H1 (cell line): ENCODE results near the gene SLC22A14. TPM values are rescaled to one million over a fixed set of nuclear protein-coding genes. Genes with fewer than 3 reads are reported as not detected.

Source experiments
- CTCF ChIA-PET: fragments of 300-600 bp; sonication (Branson Sonifier 250); formaldehyde crosslinking; loops from one replicate; lab custom pipeline; 2021; ENCODE audit not compliant: partially characterized antibody; lab: Charles Lee
- POLR2A ChIA-PET: fragments of 300-600 bp; sonication (Branson Sonifier 250); formaldehyde crosslinking; loops from one replicate; lab custom pipeline; 2021; ENCODE audit warnings: inconsistent platforms; ENCODE audit not compliant: partially characterized antibody; lab: Charles Lee
- DNase-seq, 2 experiments: peaks; one replicate each; pipeline versions ENCODE4 v3.0.0 to v3.0.0-alpha.2; 2010 to 2022; ENCODE audit warnings: low spot score in 2 of 2, low read depth in 1 of 2, mixed read lengths in 1 of 2
- FAIRE-seq: peaks from 2 replicates; lab custom pipeline; 2011; peaks lifted over from hg19 to GRCh38; lab: Jason Lieb, UNC
- H2AFZ ChIP-seq: 2 replicates; pipeline ENCODE4 v1.8.1; 2012; ENCODE audit warnings: low read length, inconsistent platforms
- H2AK5ac ChIP-seq: 2 replicates; pipeline ENCODE4 v1.6.1; 2013; ENCODE audit warnings: low read depth, low read length
- H2BK120ac ChIP-seq: replicated peaks from 2 replicates; pipeline ENCODE3; 2013; ENCODE audit warnings: low read depth, low read length, inconsistent platforms
- H2BK12ac ChIP-seq: 2 replicates; pipeline ENCODE4 v1.6.1; 2013; ENCODE audit warnings: low read depth, low read length
- H2BK15ac ChIP-seq: 2 replicates; pipeline ENCODE4 v1.6.1; 2013; ENCODE audit warnings: low read length
- H2BK20ac ChIP-seq: 2 replicates; pipeline ENCODE4 v1.6.1; 2013; ENCODE audit warnings: low read length
- H2BK5ac ChIP-seq: 2 replicates; pipeline ENCODE4 v1.6.1; 2013; ENCODE audit warnings: low read depth, low read length
- H3K14ac ChIP-seq: 2 replicates; pipeline ENCODE4 v1.6.1; 2013; ENCODE audit warnings: inconsistent platforms; ENCODE audit not compliant: insufficient read length
- H3K18ac ChIP-seq: 2 replicates; pipeline ENCODE4 v1.6.1; 2013; ENCODE audit warnings: low read length; ENCODE audit errors: extremely low read depth
- H3K23ac ChIP-seq: 2 replicates; pipeline ENCODE4 v1.6.1; 2013; ENCODE audit warnings: inconsistent platforms; ENCODE audit not compliant: insufficient read length
- H3K23me2 ChIP-seq: 2 replicates; pipeline ENCODE4 v1.6.1; 2013; ENCODE audit warnings: low read depth, low read length
- H3K27ac ChIP-seq: 2 replicates; pipeline ENCODE4 v1.6.1; 2011; ENCODE audit warnings: low read depth, low read length, inconsistent platforms
- H3K27me3 ChIP-seq, 4 experiments: replicated peaks in 1 of 4; 1 replicate in 1 of 4; 2 replicates in 3 of 4; pipeline versions ENCODE4 v1.6.1 to v1.8.1; 2011 to 2013; ENCODE audit warnings: low read length in 3 of 4, mild to moderate bottlenecking in 3 of 4, inconsistent platforms in 2 of 4, mixed read lengths in 2 of 4, moderate library complexity in 1 of 4; ENCODE audit not compliant: control insufficient read depth in 3 of 4, insufficient read depth in 3 of 4; ENCODE audit errors: extremely low read depth in 1 of 4
- H3K36me3 ChIP-seq, 4 experiments: 2 replicates each; pipeline versions ENCODE4 v1.6.1 to v1.8.1; 2011 to 2013; ENCODE audit warnings: mild to moderate bottlenecking in 4 of 4, low read length in 3 of 4, moderate library complexity in 2 of 4, control low read depth in 1 of 4, inconsistent platforms in 1 of 4; ENCODE audit not compliant: insufficient read depth in 4 of 4, control insufficient read depth in 2 of 4
- H3K4ac ChIP-seq: replicated peaks from 2 replicates; pipeline ENCODE3; 2013; ENCODE audit warnings: low read length, low read depth, mixed read lengths, inconsistent platforms; ENCODE audit not compliant: insufficient read length
- H3K4me1 ChIP-seq, 4 experiments: replicated peaks in 1 of 4; 1 replicate in 1 of 4; 2 replicates in 3 of 4; pipeline versions ENCODE4 v1.6.1 to v1.8.1; 2011 to 2013; ENCODE audit warnings: low read length in 3 of 4, inconsistent platforms in 2 of 4, mixed read lengths in 1 of 4; ENCODE audit not compliant: insufficient read depth in 4 of 4, control insufficient read depth in 3 of 4
- H3K4me2 ChIP-seq, 2 experiments: 2 replicates each; pipeline versions ENCODE4 v1.6.1 to v1.8.1; 2011 to 2013; ENCODE audit warnings: low read depth in 2 of 2, low read length in 2 of 2, control low read depth in 1 of 2, inconsistent platforms in 1 of 2, mild to moderate bottlenecking in 1 of 2; ENCODE audit not compliant: insufficient read depth in 1 of 2
- H3K4me3 ChIP-seq, 4 experiments: fragments of 200-600, 300-600 bp in 1 of 4; sonication (generic), shearing (Covaris generic), sonication (Bioruptor Twin) in 1 of 4; 2 replicates each; pipeline versions ENCODE4 v1.5.1 to v1.8.1; 2011 to 2016; ENCODE audit warnings: low read length in 4 of 4, low read depth in 3 of 4, control low read depth in 2 of 4, inconsistent platforms in 2 of 4, mild to moderate bottlenecking in 2 of 4, mixed read lengths in 1 of 4, moderate library complexity in 1 of 4; ENCODE audit not compliant: insufficient read depth in 2 of 4; ENCODE audit errors: extremely low read depth in 1 of 4
- H3K56ac ChIP-seq: replicated peaks from 2 replicates; pipeline ENCODE3; 2013; ENCODE audit warnings: low read depth, mild to moderate bottlenecking, mixed read lengths, low read length, inconsistent platforms; ENCODE audit not compliant: insufficient read length
- H3K79me1 ChIP-seq: 2 replicates; pipeline ENCODE4 v1.6.1; 2013; ENCODE audit warnings: low read depth, low read length, control low read depth
- H3K79me2 ChIP-seq, 2 experiments: 2 replicates each; pipeline versions ENCODE4 v1.6.1 to v1.8.1; 2012 to 2013; ENCODE audit warnings: low read length in 2 of 2, mild to moderate bottlenecking in 2 of 2, inconsistent platforms in 1 of 2; ENCODE audit not compliant: insufficient read depth in 2 of 2, control insufficient read depth in 1 of 2
- H3K9ac ChIP-seq, 4 experiments: replicated peaks in 1 of 4; 1 replicate in 1 of 4; 2 replicates in 3 of 4; pipeline versions ENCODE4 v1.6.1 to v1.8.1; 2011 to 2013; ENCODE audit warnings: low read depth in 3 of 4, low read length in 3 of 4, control low read depth in 2 of 4, mild to moderate bottlenecking in 2 of 4, moderate library complexity in 2 of 4, inconsistent platforms in 1 of 4; ENCODE audit errors: extremely low read depth in 1 of 4
- H3K9me3 ChIP-seq, 2 experiments: 2 replicates each; pipeline versions ENCODE4 v1.6.1 to v1.8.1; 2012 to 2013; ENCODE audit warnings: mild to moderate bottlenecking in 2 of 2, moderate library complexity in 2 of 2, control low read depth in 1 of 2, inconsistent platforms in 1 of 2, low read depth in 1 of 2, low read length in 1 of 2, mixed read lengths in 1 of 2; ENCODE audit not compliant: insufficient read depth in 2 of 2
- H4K20me1 ChIP-seq, 2 experiments: replicated peaks in 1 of 2; 2 replicates each; pipeline versions ENCODE3 to v1.8.1; 2011 to 2013; ENCODE audit warnings: inconsistent platforms in 2 of 2, low read length in 2 of 2, mild to moderate bottlenecking in 1 of 2; ENCODE audit not compliant: insufficient read depth in 2 of 2, control insufficient read depth in 1 of 2
- H4K5ac ChIP-seq: 2 replicates; pipeline ENCODE4 v1.6.1; 2013; ENCODE audit warnings: low read length, low read depth, mixed read lengths, inconsistent platforms; ENCODE audit not compliant: insufficient read length
- H4K8ac ChIP-seq: 2 replicates; pipeline ENCODE4 v1.8.0; 2013; ENCODE audit warnings: mild to moderate bottlenecking, moderate library complexity, low read length, inconsistent platforms; ENCODE audit not compliant: insufficient read depth; ENCODE audit errors: extremely low read depth
- H4K91ac ChIP-seq: replicated peaks from 2 replicates; pipeline ENCODE3; 2013; ENCODE audit warnings: low read length, mixed read lengths, inconsistent platforms; ENCODE audit not compliant: insufficient read length
- CEBPB ChIP-seq: IDR thresholded peaks from 2 replicates; pipeline ENCODE4 v1.6.1; 2012; ENCODE audit warnings: low read depth, low read length
- GABPA ChIP-seq: IDR thresholded peaks from 2 replicates; pipeline ENCODE4 v1.6.1; 2011; ENCODE audit warnings: mild to moderate bottlenecking, low read length, moderate library complexity, borderline replicate concordance; ENCODE audit not compliant: insufficient read depth
- GTF2F1 ChIP-seq: IDR thresholded peaks from 2 replicates; pipeline ENCODE4 v1.6.1; 2012; ENCODE audit warnings: low read depth, low read length, improper control_type of control experiment, borderline replicate concordance
- SP4 ChIP-seq: IDR thresholded peaks from 2 replicates; pipeline ENCODE4 v1.6.1; 2012; ENCODE audit warnings: low read length, inconsistent platforms
- WGBS, 2 experiments: shearing (Covaris generic) in 1 of 2; methylation state at CpG; one replicate each; pipeline versions ENCODE4 v1.1.6 to v1.1.7; 2013 to 2015; ENCODE audit warnings: low lambda C conversion rate in 2 of 2, mixed read lengths in 2 of 2, inconsistent platforms in 1 of 2, low coverage in 1 of 2, missing lambda C conversion rate in 1 of 2; ENCODE audit not compliant: insufficient replicate concordance in 2 of 2, insufficient coverage in 1 of 2, insufficient read length in 1 of 2; ENCODE audit errors: extremely low coverage in 1 of 2, missing lambda C conversion rate in 1 of 2; 5-methylcytosine and 5-hydroxymethylcytosine counted together
- polyA plus RNA-seq, 7 experiments: library from polyadenylated mRNA; depleted of rRNA in 3 of 7; stranded (reverse) in 5 of 7; unstranded in 2 of 7; fragments of >200 nt in 5 of 7; fragments of 200-250 nt in 2 of 7; gene quantifications; 1 replicate in 5 of 7; 2 replicates in 1 of 7; 4 replicates in 1 of 7; pipeline versions ENCODE4 v1.2.1 to v1.2.3, GENCODE V29; 2011 to 2013; ENCODE audit warnings: missing spikeins in 2 of 7, mixed read lengths in 2 of 7
- total RNA-seq: library from RNA; stranded (reverse); fragmentation: NEBNext Ultra II Directional; extraction: Animal tissue kit (Norgen Biotek cat#: 25700); gene quantifications from 2 replicates; pipeline ENCODE4 v1.2.1, GENCODE V29; 2021

SLC22A14 gene
- total and polyA plus RNA-seq, 2 of the 8 experiments (the other 6 are each of a cell fraction or from before 2014, with no cell fraction given): 0.03 TPM; not detected in 1

DNA sequence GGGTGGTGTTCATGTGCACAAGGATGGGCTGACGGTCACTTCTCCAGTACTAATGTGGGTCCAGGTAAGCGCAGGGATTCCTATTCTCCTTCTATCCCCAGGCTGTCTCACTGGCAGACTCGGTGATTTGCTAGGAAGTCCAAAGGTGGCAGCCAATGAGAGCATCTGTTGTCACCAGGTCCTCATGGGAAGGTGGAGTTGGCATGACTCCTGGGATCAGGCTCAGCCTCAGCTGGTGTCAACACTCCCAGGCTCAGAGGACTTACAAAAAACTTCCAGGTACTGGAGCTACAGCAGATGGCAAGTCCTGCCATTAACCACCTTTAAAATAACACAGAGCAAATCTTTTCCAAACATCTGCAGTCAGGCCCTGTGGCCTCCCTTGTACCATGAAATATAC, 78.3 kb downstream of the SLC22A14 start:
- Histone ChIP-seq H3K36me3 (peaks cover 0 to 7% (median under 1%) of the 10 kb centered on the region in 4 experiments; a peak in 1 of 8 replicates), H3K9ac (no peak overlapping the region), H3K79me1 (no peaks in the 10 kb centered on the region), H4K91ac (no peak overlapping the region), H3K27me3 (no peaks in the 10 kb centered on the region), H3K4ac (no peak overlapping the region), H2BK12ac (no peak overlapping the region), H3K27ac (no peak overlapping the region), H4K20me1 (no peaks in the 10 kb centered on the region), H4K5ac (no peak overlapping the region), H3K56ac (no peak overlapping the region), H2BK5ac (no peak overlapping the region), H2AK5ac (no peak overlapping the region), H2BK120ac (no peak overlapping the region), H3K18ac (no peak overlapping the region), H3K4me2 (no peak overlapping the region), H2AFZ (no peak overlapping the region), H3K23ac (no peak overlapping the region), H3K4me1 (no peaks in the 10 kb centered on the region), H3K79me2 (no peaks in the 10 kb centered on the region), H3K4me3 (no peak overlapping the region), H3K14ac (no peak overlapping the region), H3K9me3 (peaks cover 0 to 4% of the 10 kb centered on the region in 2 experiments; a peak in 1 of 4 replicates), H2BK20ac (no peak overlapping the region), H2BK15ac (no peak overlapping the region), H4K8ac (no peak overlapping the region), H3K23me2 (no peaks in the 10 kb centered on the region)
- ChIA-PET CTCF (interaction anchor here (1.3 kb wide), 1 partner anchor 40 kb away, joined by 5 read pairs; no protein-coding TSS in a partner anchor), POLR2A (no interaction called here)
- WGBS, 2 experiments: 89% methylated on average over 3 of the region's 3 CpGs; no CpG with 5 or more reads in 1 of the 2 experiments
- DNase-seq (no peak), FAIRE-seq (no peak)
- TF ChIP-seq GABPA (no peak), CEBPB (no peak), GTF2F1 (no peak), SP4 (no peak)
